Rectal smooth muscle tissue (tissue), 1 donor: ENCODE measurements around the gene MAN1A1.
A peak's percentile ranks its signal among the peaks of the same experiment; 100 is the strongest.

Experiments used
- H3K27ac ChIP-seq: one replicate; pipeline ENCODE4 v1.7.0; 2013; ENCODE audit warnings: low read depth, low read length, inconsistent platforms
- H3K27me3 ChIP-seq: one replicate; pipeline ENCODE4 v1.7.0; 2013; ENCODE audit warnings: low read length; ENCODE audit not compliant: control insufficient read depth, insufficient read depth
- H3K36me3 ChIP-seq: one replicate; pipeline ENCODE4 v1.7.0; 2013; ENCODE audit warnings: low read length; ENCODE audit not compliant: control insufficient read depth, insufficient read depth
- H3K4me1 ChIP-seq: one replicate; pipeline ENCODE4 v1.7.0; 2013; ENCODE audit warnings: low read length; ENCODE audit not compliant: control insufficient read depth, insufficient read depth
- H3K4me3 ChIP-seq: one replicate; pipeline ENCODE4 v1.7.0; 2013; ENCODE audit warnings: low read length
- H3K9ac ChIP-seq: one replicate; pipeline ENCODE4 v1.7.0; 2013; ENCODE audit warnings: low read length

Gene MAN1A1

DNA sequence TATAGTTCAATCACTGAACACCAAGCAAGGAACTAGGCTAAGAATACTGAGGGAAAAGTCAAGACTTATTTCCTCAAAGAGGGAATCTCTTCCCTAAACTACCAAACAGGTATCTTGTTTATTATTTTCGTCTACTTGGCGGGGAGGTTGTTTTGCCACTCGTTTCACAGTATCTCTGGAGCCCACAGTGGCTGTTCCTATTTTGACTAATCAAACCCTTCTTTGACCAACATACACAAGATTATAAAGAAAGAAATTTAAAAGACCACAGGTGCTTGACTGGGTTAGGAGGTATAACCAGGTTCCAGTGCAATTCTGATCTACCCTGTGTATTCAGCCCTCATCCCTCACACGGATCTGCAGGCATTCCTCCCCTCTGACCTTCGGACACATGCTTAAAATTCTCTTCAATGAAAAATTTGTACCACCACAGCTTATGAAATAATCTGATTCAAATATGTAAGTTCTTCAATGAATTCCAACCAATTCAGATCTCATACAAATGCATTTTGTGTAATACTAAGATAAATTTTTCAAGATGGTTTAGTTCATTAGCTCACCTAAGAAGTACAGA is 5.9 kb downstream of the MAN1A1 start:
- Histone ChIP-seq H3K9ac (no peak overlapping the region), H3K36me3 (no peaks in the 10 kb centered on the region), H3K27ac (no peak overlapping the region), H3K27me3 (no peaks in the 10 kb centered on the region), H3K4me3 (no peak overlapping the region), H3K4me1 (peaks cover 2% of the 10 kb centered on the region)

DNA sequence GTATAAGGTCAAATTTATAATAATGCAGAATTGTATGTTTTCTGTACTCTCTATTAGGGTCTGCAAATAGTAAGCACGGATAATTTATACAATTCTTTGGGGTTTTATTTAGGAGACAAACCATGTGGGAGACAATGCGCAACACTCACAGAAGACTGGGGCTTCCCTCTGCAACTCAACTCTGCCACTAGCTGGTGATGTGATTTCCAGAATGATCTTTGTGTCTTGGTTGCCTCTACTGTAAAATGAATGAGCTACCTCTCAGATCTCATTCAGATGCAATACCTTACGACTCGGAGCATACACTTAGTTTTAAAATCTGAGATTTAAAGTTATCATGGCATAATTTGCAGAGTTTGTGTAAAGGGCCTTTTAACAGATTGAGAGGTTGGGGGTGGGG is 6.4 kb downstream of the MAN1A1 start:
- H3K4me3 ChIP-seq: no peak overlapping the region
- H3K27me3 ChIP-seq: no peaks in the 10 kb centered on the region
- H3K36me3 ChIP-seq: no peaks in the 10 kb centered on the region
- H3K4me1 ChIP-seq: peaks cover 2% of the 10 kb centered on the region
- H3K27ac ChIP-seq: no peak overlapping the region
- H3K9ac ChIP-seq: no peak overlapping the region

DNA sequence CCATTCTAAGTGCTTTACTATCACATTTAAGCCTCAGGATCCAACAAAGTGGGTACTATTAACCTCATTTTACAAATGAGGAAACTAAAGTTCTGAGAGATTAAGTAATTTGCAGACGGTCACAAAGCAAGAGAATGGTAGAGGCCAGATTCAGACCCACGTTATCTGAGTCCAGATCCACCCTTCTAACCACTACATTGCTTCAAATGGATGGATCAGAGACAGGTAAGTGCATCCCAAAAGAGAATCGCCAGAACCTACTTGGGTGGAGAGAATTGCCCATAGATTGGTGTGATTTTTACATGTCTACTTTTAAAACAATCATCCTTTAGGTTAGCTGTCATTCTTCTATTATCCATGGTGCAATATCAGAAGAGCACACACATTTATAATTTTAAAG is 7.1 kb downstream of the MAN1A1 start:
- H3K4me1 ChIP-seq: peaks cover 2% of the 10 kb centered on the region
- H3K9ac ChIP-seq: no peak overlapping the region
- H3K36me3 ChIP-seq: no peaks in the 10 kb centered on the region
- H3K4me3 ChIP-seq: no peak overlapping the region
- H3K27ac ChIP-seq: no peak overlapping the region
- H3K27me3 ChIP-seq: no peaks in the 10 kb centered on the region

DNA sequence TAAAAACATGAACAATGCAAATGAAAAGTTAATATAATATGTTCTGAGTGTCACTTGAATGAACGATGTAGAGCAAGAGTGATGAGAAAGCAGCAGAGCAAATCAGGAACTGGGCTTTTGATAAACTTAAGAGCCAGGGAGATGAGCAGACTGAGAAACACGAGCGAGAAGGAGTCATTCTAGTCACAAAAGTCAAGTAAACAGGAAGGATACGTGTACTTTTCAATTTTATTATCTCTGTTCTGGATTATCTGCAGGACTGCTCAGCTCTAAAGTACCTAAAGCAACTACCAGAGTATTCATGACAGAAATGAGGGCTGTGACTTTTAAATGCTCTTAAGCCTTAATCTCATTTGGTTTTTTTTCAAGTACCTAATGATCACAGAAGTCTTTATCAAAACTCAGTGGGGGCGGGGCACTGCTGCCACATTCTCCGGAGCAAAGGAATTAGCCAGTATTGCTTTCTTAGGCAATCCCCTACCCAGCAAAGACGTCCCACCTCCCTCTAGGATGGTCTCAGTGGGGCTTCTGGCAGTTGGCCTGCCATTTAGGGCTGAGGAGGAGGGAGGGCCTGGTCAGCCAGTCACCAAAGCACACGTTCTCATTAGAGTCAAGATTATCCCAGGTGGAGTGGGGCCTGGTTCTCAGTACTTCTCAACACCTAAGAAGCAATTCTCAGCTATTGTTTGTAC is 8.6 kb downstream of the MAN1A1 start:
- Histone ChIP-seq H3K4me1 (peaks cover 2% of the 10 kb centered on the region), H3K27me3 (no peaks in the 10 kb centered on the region), H3K27ac (peak overlapping the region; percentile 8), H3K36me3 (no peaks in the 10 kb centered on the region), H3K4me3 (no peak overlapping the region), H3K9ac (no peak overlapping the region)

DNA sequence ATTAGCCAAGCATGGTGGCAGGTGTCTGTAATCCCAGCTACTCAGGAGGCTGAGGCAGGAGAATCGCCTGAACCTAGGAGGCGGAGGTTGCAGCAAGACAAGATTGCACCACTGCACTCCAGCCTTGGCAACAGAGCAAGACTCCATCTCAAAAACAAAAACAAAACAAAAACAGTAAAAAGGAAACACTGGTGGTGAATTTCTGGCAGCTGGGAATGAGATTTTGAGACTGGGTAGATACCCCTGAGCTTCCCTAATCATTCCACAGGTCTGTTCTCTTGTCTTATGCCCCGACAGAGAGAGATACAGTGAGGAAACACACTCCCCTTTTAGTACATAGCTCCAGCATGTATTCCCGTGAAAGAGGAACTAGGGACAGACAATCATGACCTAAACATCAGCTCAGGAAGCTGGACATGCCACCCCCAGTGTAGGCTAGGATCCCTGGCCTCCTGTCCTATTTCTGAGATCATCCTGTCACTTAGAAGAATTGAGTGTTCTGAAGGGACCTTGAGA is 9.6 kb downstream of the MAN1A1 start:
- H3K9ac ChIP-seq: no peak overlapping the region
- no peak overlapping the region for H3K27ac ChIP-seq
- no peaks in the 10 kb centered on the region for H3K36me3 ChIP-seq

DNA sequence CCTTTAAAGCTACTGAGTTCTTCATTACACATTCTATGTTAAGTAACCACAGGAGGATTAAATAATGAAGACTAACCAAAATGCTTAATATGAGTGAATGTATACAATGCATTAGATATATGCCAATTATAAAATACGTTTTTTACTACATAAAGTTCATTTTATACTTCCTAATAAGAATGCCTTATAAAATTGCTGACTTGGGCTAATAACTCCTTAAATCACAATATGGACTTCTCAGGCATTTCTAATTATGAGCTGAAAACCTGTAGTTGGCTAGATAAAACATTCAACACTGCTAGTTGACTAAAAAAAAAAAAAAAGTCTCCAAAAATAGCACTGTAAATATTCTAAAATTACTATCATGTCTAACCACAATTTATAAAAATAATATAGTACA is 11.8 kb downstream of the MAN1A1 start:
- Histone ChIP-seq H3K27me3 (no peaks in the 10 kb centered on the region), H3K27ac (no peak overlapping the region), H3K4me1 (no peaks in the 10 kb centered on the region), H3K4me3 (no peak overlapping the region), H3K36me3 (no peaks in the 10 kb centered on the region), H3K9ac (no peak overlapping the region)

More for the DNA sequence above, 9.6 kb downstream of the MAN1A1 start:
- Histone ChIP-seq H3K4me1 (peaks cover 2% of the 10 kb centered on the region), H3K27me3 (no peaks in the 10 kb centered on the region), H3K4me3 (no peak overlapping the region)

DNA sequence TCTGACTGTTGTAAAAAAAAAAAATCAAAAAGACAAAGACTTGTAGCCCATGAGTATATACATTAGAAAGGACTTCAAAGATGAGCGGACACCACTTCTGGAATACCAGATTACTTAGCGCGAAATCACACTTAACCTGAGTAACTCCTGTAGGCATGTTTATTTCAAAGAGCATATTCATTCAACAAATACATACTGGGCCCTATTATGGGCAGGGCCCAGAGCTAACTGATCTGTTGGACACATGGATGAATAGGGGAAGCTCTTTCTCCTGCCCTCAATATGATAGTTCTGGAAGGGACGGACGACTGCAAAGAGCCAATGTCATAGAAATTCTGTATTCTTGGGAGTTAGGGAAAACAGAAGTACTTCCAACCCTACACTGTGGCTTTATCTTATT is 12.3 kb downstream of the MAN1A1 start:
- Histone ChIP-seq H3K4me1 (no peaks in the 10 kb centered on the region), H3K9ac (no peak overlapping the region), H3K27ac (no peak overlapping the region), H3K27me3 (no peaks in the 10 kb centered on the region), H3K36me3 (no peaks in the 10 kb centered on the region), H3K4me3 (no peak overlapping the region)

DNA sequence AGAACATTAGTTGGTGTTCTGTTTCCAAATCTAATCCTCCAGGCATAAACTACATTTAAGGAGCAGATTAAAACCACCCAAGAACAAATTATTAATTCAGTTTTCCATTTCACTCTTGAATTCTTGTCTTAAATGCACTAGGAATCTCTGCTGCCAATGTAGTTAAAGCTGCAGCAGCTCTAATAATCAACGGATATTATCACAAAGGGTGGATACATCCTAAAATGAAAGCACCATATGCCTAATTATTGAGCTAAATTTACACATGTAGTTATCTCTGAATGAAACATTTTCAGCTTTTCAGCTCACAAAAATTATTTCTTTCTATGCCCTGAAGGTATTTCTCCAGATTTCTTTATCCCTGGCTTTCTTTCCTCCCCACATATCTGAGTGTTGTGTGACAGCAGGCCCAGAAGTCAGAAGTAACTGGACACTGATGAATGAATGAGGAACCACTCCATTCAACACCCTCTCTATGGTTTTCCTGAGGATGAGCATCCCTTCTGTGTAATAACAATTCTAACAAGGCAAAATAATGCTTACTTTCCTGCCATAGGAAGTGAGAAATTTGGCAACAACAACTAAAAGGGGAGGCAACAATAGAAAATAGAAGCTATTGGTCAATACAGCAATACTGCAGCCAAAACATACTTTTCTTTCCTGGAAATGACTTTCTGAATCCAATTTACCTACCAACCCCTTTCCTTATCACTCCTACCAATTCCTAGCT is 14.9 kb downstream of the MAN1A1 start:
- H3K27ac ChIP-seq: no peak overlapping the region
- no peak overlapping the region for H3K9ac ChIP-seq

DNA sequence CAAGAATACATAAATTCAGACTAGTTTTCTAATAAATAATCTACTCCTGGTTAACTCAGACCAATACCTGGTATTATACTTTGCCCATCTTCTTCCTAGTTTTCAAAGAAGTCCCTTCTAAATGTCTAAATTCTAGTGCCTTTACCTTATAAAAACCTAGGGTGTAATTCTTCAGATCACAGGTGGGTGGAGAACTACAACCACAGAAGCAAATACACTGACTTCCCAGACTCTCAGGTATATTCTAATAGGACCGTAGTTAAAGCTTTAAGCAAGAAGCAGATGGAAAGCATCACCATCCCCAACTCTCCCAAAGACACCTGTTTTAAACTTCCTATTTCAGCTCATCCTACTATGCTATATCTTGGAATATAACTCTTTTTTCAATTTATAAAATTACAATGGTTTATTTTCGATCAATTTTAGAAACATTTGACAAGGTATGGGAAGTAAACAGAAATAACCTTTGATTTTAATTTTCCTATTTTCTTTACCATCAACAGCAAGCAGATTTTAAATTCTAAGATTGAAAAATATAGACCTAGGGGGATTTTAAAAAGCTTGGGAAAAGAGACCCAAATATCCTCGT is 15.8 kb downstream of the MAN1A1 start:
- H3K4me3 ChIP-seq: no peak overlapping the region
- H3K9ac ChIP-seq: no peak overlapping the region
- H3K27me3 ChIP-seq: no peaks in the 10 kb centered on the region
- H3K36me3 ChIP-seq: no peaks in the 10 kb centered on the region
- H3K4me1 ChIP-seq: no peaks in the 10 kb centered on the region
- H3K27ac ChIP-seq: no peak overlapping the region

More for the DNA sequence above, 14.9 kb downstream of the MAN1A1 start:
- Histone ChIP-seq H3K36me3 (no peaks in the 10 kb centered on the region), H3K27me3 (no peaks in the 10 kb centered on the region), H3K4me3 (no peak overlapping the region), H3K4me1 (no peaks in the 10 kb centered on the region)

DNA sequence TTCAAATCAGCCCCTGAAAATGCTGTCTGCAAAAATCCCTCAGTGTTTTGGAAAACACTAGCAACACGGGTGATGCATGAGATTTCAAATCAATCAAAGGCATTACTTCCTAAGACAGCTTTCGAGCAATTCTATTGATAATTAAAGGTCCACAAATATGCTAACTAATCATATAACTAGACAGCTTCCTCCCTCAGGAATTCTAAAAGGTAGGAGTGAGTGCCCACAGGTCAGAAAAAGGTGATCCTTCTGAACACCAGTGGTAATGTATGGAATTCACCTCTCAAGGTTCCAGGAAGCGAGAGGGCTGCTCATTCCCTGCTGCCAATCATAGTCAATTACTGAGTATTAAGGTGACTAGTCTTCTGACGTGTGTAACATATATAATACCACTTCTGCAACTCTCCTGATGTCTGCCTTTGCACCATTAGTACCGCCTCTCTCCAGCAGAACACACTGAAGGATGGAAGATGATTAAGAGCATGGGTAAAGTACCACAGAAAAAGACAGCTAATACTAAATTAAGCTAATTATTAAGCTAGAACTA is 16.4 kb downstream of the MAN1A1 start:
- no peak overlapping the region for H3K27ac ChIP-seq
- no peak overlapping the region for H3K9ac ChIP-seq
- no peaks in the 10 kb centered on the region for H3K27me3 ChIP-seq
- H3K4me3 ChIP-seq: no peak overlapping the region
- no peaks in the 10 kb centered on the region for H3K36me3 ChIP-seq
- no peaks in the 10 kb centered on the region for H3K4me1 ChIP-seq

DNA sequence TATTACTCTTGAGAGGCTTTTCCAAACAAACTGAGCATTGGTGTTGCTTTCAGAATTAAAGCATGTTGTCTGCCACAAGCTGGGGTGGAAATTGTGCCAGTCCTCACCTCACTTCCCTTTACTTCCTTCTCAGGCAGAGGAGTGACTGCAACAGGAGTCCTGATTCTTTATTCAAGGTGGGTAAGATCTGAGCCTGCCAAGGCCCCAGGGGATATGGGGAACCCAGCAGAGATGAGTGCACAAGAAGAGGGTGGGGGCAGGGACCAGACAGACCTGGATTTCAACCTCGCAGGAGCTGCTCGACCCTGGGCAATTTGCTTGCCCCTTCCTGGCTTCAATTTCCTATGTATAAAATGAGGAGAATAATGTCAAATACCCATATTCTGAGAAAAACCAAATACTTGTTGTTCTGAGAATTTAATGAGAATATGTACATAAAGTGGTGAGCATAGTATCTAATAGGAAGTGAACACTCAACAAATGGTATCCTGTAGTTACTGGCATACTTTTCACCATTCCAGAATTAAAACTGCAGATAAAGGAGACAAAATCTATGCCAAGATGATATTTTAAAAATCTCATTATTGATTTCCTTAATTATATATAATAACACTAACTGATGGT is 17.8 kb downstream of the MAN1A1 start:
- H3K4me3 ChIP-seq: no peak overlapping the region
- no peak overlapping the region for H3K27ac ChIP-seq
- no peaks in the 10 kb centered on the region for H3K4me1 ChIP-seq

More for the DNA sequence above, 17.8 kb downstream of the MAN1A1 start:
- peaks cover 1% of the 10 kb centered on the region for H3K36me3 ChIP-seq
- H3K27me3 ChIP-seq: no peaks in the 10 kb centered on the region
- no peak overlapping the region for H3K9ac ChIP-seq
